Measurements from ENCODE around the gene SEC31B.

Gene SEC31B

GRCh38 chr10:100507357-100507732 lies 12.3 kb downstream of the SEC31B start:
- no peaks in the 10 kb centered on the region for H3F3A ChIP-seq (ENCODE audit: insufficient read depth)
- no peak overlapping the region for H2AFZ ChIP-seq (ENCODE audit: low read depth, low read length, severe bottlenecking)
- H3K9me2 ChIP-seq (replicated peaks; ENCODE audit: insufficient read depth, low read length): no peaks in the 10 kb centered on the region
- no peak for TF ChIP-seq EZH2phosphoT487 (conservative IDR thresholded peaks at IDR 0.05; ENCODE audit: low read length)
- no peak for TF ChIP-seq CTCF (IDR thresholded peaks at IDR 0.05; ENCODE audit: insufficient read depth, low read length, poor library complexity, severe bottlenecking)
- no peak overlapping the region for H3K9ac ChIP-seq (ENCODE audit: low read length)
- no peaks in the 10 kb centered on the region for H3K36me3 ChIP-seq (ENCODE audit: low read length)
- no peaks in the 10 kb centered on the region for H4K20me1 ChIP-seq (ENCODE audit: low read depth, low read length)
- no peaks in the 10 kb centered on the region for H3K27me3 ChIP-seq (ENCODE audit: low read length)
- no peaks in the 10 kb centered on the region for H3K79me2 ChIP-seq (ENCODE audit: insufficient read depth, low read length)
- H3K9me3 ChIP-seq (ENCODE audit: insufficient read depth, low read length): no peaks in the 10 kb centered on the region
- no peak overlapping the region for H3K4me2 ChIP-seq (ENCODE audit: low read depth, low read length, poor library complexity, severe bottlenecking)
- H3K27ac ChIP-seq (ENCODE audit: low read depth, low read length): no peak overlapping the region
- no peak overlapping the region for H3K4me3 ChIP-seq (ENCODE audit: insufficient read depth, low read length, poor library complexity, severe bottlenecking)

- Histone ChIP-seq H3K4me2 (ENCODE audit: low read depth, low read length, poor library complexity, severe bottlenecking) (no peak overlapping the region), H3K4me3 (ENCODE audit: insufficient read depth, low read length, poor library complexity, severe bottlenecking) (no peak overlapping the region), H4K20me1 (ENCODE audit: low read depth, low read length) (no peaks in the 10 kb centered on the region), H3K9me3 (ENCODE audit: insufficient read depth, low read length) (no peaks in the 10 kb centered on the region), H3K27me3 (ENCODE audit: low read length) (no peaks in the 10 kb centered on the region), H3K27ac (ENCODE audit: low read depth, low read length) (no peak overlapping the region), H3K36me3 (ENCODE audit: low read length) (no peaks in the 10 kb centered on the region), H2AFZ (ENCODE audit: low read depth, low read length, severe bottlenecking) (no peak overlapping the region), H3K9me2 (replicated peaks; ENCODE audit: insufficient read depth, low read length) (no peaks in the 10 kb centered on the region), H3F3A (ENCODE audit: insufficient read depth) (no peaks in the 10 kb centered on the region), H3K79me2 (ENCODE audit: insufficient read depth, low read length) (no peaks in the 10 kb centered on the region), H3K9ac (ENCODE audit: low read length) (no peak overlapping the region)
- TF ChIP-seq CTCF (IDR thresholded peaks at IDR 0.05; ENCODE audit: insufficient read depth, low read length, poor library complexity, severe bottlenecking): no peak
- no peak for TF ChIP-seq EZH2phosphoT487 (conservative IDR thresholded peaks at IDR 0.05; ENCODE audit: low read length)
Measured at GRCh38 chr10:100506596-100507356, 12.9 kb downstream of the SEC31B start.

- no peaks in the 10 kb centered on the region for H3K36me3 ChIP-seq (ENCODE audit: low read length)
- no peaks in the 10 kb centered on the region for H3K9me3 ChIP-seq (ENCODE audit: insufficient read depth, low read length)
- no peaks in the 10 kb centered on the region for H3K27me3 ChIP-seq (ENCODE audit: low read length)
- no peaks in the 10 kb centered on the region for H3K79me2 ChIP-seq (ENCODE audit: insufficient read depth, low read length)
- H3K9ac ChIP-seq (ENCODE audit: low read length): no peak overlapping the region
- H4K20me1 ChIP-seq (ENCODE audit: low read depth, low read length): no peaks in the 10 kb centered on the region
- no peak for TF ChIP-seq CTCF (IDR thresholded peaks at IDR 0.05; ENCODE audit: insufficient read depth, low read length, poor library complexity, severe bottlenecking)
- H3F3A ChIP-seq (ENCODE audit: insufficient read depth): no peaks in the 10 kb centered on the region
- H3K4me3 ChIP-seq (ENCODE audit: insufficient read depth, low read length, poor library complexity, severe bottlenecking): no peak overlapping the region
- H3K27ac ChIP-seq (ENCODE audit: low read depth, low read length): no peak overlapping the region
- H3K9me2 ChIP-seq (replicated peaks; ENCODE audit: insufficient read depth, low read length): no peaks in the 10 kb centered on the region
- no peak overlapping the region for H3K4me2 ChIP-seq (ENCODE audit: low read depth, low read length, poor library complexity, severe bottlenecking)
- H2AFZ ChIP-seq (ENCODE audit: low read depth, low read length, severe bottlenecking): no peak overlapping the region
Measured at GRCh38 chr10:100505164-100505563, 14.5 kb downstream of the SEC31B start.
